ENCODE results near the gene CFHR2.

GRCh38 chr1:196897158-196897828 is 46.2 kb upstream of the CFHR2 start:
- TF ChIP-seq, protein P1, sequence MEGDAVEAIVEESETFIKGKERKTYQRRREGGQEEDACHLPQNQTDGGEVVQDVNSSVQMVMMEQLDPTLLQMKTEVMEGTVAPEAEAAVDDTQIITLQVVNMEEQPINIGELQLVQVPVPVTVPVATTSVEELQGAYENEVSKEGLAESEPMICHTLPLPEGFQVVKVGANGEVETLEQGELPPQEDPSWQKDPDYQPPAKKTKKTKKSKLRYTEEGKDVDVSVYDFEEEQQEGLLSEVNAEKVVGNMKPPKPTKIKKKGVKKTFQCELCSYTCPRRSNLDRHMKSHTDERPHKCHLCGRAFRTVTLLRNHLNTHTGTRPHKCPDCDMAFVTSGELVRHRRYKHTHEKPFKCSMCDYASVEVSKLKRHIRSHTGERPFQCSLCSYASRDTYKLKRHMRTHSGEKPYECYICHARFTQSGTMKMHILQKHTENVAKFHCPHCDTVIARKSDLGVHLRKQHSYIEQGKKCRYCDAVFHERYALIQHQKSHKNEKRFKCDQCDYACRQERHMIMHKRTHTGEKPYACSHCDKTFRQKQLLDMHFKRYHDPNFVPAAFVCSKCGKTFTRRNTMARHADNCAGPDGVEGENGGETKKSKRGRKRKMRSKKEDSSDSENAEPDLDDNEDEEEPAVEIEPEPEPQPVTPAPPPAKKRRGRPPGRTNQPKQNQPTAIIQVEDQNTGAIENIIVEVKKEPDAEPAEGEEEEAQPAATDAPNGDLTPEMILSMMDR (IDR thresholded peaks at IDR 0.05), result no peak
- no peak for TF ChIP-seq POLR2AphosphoS5 (IDR thresholded peaks at IDR 0.05)
- TF ChIP-seq POLR2A (IDR thresholded peaks at IDR 0.05), result no peak
- no peak for TF ChIP-seq EP300 (IDR thresholded peaks at IDR 0.05)

Data from sigmoid colon (tissue), 4 donors.